Fibroblast of skin of left quadriceps (primary cell): ENCODE measurements around the gene SLC12A7.
"Not testable (repeated sequence)": the region's sequence is repeated elsewhere in the genome, so short reads cannot be mapped to it uniquely, and the experiment has no call there.

ENCODE experiments used
- DNase-seq, 2 experiments: peaks; one replicate each; pipeline ENCODE4 v3.0.0-alpha.2; 2013; ENCODE audit warnings: low read depth in 2 of 2

Gene SLC12A7

DNA sequence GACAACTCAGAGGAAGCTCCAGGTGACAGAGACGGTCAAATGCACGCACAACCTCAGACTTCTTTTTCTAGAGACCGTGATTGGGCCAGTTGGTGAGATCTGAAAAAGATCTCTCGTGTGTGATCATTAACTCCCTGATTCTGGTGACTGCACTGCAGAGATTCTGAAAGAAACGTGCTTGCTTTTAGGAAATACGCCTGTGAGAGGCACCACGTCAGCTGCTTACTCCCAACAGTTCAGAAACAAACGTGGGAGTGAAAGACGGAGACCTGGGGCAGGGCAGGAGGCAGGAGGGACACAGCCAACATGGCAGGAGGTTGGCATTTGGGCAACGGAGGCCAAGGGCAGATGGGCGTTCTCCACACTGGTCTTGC, 15.9 kb downstream of the SLC12A7 start:
- DNase-seq: no peak

GRCh38 chr5:1095302-1095989, 16.4 kb downstream of the SLC12A7 start:
- no peak for DNase-seq

DNA sequence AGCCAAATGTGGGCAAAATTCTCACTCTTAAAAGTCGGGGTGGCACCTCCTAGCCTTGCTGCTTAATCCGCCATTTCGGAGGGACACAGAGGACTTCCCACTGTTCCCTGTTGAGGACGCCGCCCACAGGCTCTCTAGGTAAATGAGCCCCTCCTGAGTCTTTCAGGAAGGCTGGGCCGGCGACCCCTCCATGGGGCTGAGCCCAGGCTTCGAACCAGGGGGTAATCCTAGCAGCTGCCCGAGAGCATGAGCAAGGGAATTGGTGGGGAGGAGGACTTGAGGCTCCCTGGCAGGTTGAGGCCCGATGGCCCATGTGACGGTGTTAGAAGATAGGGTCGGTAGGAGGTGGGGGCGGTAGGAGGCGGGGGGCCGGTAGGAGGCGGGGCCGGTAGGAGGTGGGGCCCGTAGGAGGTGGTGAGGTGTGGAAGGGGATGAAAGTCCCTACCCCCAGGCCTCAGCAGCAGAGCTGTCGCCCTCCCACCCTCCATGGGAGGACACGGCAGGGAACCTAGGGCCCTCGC, 17.1 kb downstream of the SLC12A7 start:
- no peak for DNase-seq

DNA sequence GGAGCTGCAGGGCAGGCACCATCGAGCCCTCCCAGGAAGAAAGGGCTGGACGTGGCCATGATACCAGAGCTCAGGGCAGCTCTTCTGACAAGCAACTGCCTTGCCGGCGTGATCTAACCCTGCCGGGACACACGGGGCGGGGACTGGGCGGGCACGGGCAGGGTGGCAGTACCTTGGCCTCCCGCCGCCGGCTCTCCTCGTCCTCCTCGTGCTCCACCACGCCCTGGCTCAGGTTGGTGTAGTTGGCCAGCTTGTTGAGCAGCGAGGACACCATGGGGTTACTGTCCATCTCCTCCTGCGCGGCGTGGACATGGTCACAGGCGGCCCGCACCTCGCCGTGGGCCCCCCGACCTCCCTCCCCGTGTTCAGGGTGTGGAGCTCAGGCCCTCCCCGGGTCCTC, 18.5 kb downstream of the SLC12A7 start:
- no peak for DNase-seq

GRCh38 chr5:1092122-1092521, 19.7 kb downstream of the SLC12A7 start:
- DNase-seq: no peak

GRCh38 chr5:1091632-1092031, 20.2 kb downstream of the SLC12A7 start:
- DNase-seq: no peak

DNA sequence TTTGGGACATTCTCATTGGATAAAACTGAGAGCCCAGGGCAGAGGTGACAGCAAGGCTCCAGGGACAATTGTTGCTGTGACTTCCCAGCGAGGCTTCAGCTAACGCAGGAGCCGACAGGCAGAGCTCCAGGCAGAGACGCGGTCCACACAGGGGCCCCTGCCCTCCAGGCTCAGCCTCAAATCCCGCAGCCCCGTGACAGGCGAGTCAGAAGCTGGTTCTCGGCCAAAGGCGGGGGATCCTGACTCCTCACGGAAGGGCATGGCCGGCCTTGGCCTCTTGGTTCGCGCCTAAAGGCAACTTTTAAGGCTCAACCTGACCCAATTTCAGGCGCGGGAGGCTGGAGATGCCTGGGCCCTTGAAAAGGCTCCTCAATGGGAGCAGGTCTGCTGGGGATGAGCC, 21.3 kb downstream of the SLC12A7 start:
- no peak for DNase-seq

DNA sequence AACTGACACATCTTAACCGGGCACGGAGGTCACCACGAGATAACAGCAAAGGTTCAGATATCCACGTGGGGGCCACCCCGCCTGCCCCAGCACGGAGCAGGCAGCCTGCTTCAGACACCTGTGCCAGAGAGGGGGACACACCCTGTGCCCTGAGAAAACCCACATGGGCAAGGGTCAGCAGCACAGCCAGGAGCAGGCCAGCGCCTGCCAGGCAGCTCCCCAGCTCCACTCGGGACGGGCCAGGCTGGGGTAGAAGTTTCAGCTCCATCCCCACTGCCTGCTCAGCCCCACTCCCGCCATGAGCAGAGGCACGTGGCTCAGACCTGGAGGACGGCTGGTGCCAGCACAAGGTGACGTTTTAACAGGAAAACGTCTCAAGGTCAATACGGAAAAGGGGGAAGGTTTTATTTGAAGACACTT, 22.2 kb downstream of the SLC12A7 start:
- DNase-seq: no peak

DNA sequence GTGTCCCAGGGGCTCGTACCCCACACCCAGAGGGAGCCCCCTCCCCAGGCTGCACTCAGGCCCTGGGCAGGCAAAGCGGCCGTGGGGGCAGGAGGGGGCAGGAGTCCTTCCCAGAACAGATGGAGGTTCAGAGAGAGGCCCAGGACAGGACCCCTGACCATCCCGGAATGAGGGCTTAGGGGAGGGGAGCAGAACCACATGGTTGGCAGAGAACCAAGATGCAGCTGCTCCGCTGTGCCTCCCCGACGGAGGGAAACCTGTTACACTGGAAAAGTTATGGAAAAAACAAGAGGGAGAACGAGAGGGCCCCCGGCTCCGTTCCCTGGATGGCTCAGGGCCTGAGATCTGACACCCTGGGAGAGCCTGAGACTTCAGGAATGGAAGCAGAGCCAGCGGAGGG, 22.7 kb downstream of the SLC12A7 start:
- no peak for DNase-seq

DNA sequence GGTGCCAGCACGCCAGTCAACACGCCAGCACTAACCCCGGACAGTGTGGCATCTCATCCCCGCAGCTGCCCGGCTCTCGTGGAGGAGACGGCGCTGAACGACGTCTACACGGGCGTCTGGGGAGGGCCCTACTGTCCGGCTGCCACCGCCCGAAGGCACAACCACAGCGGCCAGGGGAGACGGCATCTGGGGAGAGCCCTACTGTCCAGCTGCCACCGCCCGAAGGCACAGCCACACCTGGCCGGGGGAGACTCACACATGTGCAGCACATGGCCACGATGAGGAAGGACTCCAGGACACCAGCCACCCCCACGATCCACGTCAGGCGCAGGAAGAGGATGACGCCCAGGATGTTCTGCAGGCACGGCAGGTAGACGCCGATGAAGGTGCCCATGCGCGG, 23.1 kb downstream of the SLC12A7 start:
- DNase-seq: no peak

- no peak for DNase-seq
Measured at GRCh38 chr5:1088031-1088430, 23.8 kb downstream of the SLC12A7 start.

DNA sequence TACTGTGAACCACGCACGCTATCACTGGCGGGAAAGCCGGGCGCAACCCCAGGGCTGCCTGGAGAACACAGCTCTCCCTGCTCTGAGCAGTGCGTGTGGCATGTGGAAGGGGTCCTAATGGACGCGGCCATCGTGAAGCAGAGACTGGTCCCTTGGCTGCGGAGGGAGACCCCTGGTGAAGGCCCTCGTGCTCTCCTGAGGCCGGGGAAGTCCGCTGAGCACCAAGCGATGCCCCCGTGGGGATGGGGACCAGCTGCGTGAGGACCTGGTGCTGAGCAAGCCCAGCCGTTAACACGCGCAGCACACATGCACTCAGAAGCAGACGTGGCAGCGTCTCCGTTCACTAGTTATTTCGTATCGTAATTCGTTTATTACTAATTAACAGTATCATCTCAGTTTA, 24.4 kb downstream of the SLC12A7 start:
- no peak for DNase-seq

DNA sequence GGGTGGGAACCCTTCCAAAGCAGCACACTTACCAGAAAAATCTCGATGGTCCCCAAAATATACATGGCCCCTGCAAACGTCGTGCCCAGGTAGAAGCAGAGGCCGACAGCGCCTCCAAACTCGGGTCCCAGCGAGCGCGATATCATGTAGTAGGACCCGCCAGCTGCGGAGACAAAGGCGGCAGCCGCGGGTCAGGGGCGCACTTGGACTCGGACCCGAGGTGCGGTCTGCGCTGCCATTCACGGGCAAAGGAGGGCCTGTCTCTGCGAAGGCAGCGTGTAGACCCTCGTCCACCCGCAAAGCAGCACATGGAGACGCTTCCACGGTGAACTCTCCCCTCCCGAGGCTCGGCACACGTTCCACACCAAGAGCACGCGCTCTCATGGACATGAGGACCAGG, 25.0 kb downstream of the SLC12A7 start:
- no peak for DNase-seq

GRCh38 chr5:1086137-1086536, 25.7 kb downstream of the SLC12A7 start:
- no peak for DNase-seq

GRCh38 chr5:1085391-1085790, 26.5 kb downstream of the SLC12A7 start:
- DNase-seq: no peak

- no peak for DNase-seq
Measured at GRCh38 chr5:1083823-1084605, 27.8 kb downstream of the SLC12A7 start.

- not testable (repeated sequence) for DNase-seq
Measured at GRCh38 chr5:1083026-1083425, 28.8 kb downstream of the SLC12A7 start.

GRCh38 chr5:1081519-1081918, 30.3 kb downstream of the SLC12A7 start:
- no peak for DNase-seq

DNA sequence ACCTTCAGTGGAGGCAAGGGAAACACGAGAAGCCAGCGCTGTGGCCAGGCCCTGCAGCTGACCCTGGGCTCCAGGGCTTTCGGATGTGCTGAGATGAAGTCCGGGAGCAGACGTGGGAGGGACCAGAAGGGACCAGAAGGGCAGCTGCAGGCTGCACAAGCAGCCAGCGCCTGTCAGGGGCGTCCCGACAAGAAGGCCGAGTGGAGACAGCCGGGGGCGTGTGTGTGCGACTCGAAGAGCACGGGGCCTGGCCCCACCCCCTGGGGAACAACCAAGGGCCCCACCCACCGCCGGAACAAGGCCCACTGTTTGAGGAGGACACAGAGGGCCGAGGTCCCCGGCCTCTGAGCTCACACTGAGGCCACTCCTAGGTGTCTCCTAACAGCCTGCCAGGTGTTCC, 31.4 kb downstream of the SLC12A7 start:
- DNase-seq: no peak

DNA sequence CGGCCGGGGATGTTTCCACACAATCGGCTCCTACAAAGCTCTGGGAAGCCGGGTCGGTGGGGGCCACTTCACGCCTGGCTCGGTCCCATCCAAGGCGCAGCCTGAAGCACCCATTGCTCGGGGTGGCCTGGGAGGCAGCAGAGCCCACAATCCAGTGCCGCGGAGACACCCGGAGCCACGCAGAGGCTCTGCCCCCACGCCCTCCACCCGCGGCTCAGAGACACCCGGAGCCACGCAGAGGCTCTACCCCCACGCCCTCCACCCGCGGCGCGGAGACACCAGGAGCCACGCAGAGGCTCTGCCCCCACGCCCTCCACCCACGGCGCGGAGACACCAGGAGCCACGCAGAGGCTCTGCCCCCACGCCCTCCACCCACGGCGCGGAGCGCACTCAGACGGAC, 31.9 kb downstream of the SLC12A7 start:
- DNase-seq: no peak

DNA sequence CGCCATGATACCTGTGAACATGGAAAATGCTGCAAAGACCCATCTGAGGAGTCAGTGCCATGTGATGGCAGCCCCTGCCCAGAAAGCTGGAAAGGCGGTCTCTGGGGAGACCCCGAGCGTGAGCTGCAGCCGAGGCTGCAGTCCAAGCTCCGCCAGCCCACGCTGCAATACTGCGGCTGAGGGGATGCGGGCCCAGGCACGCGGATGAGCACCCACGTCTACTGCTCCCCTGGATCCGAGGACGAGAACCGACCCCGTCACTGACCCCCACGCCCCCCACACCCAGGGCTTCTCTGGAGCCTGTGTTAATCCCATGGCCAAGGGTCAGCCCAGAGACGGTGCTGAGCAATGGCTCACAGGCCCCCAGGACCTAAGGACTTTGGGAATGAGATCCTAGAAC, 32.4 kb downstream of the SLC12A7 start:
- no peak for DNase-seq

DNA sequence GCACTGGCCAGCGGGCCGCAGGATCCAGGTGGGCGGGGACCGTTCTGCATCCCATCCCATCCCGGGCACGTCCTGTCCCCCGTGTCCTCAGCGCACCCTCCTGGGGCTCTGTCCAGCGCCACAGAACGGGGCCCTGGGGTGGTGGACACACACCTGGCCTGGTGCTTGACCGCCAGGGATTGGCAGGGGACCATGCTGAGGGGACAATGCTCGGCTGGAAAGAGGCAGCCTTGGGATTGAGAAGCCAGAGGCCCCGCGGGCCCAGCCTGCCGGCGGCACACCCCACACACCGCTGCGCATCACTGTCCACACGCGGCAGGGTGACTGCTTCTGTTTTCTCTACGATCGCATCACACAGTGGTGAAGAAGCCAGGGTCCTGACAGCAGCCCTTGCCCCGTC, 33.0 kb downstream of the SLC12A7 start:
- DNase-seq: no peak

DNA sequence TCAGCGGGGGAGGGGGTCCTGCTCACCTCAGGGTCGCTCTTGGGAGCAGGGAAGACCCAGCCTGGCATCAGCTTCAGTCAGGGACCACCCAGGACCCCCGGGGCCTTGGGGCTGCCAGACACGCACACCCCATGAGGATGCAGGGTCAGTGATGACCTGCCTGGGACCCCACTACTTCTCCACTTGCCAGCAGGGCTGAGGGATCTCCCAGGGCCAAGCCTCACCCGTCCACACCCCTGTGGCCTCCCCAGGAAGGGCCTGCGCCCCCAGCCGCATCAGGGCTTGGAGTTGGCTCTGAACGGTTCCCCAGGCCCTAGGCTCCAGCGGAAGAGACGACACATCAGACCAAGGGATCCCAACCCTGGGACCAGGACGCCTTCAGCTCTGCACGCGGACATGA, 33.7 kb downstream of the SLC12A7 start:
- DNase-seq: no peak
